ENCODE data around the gene TRAM2.

Gene TRAM2

DNA sequence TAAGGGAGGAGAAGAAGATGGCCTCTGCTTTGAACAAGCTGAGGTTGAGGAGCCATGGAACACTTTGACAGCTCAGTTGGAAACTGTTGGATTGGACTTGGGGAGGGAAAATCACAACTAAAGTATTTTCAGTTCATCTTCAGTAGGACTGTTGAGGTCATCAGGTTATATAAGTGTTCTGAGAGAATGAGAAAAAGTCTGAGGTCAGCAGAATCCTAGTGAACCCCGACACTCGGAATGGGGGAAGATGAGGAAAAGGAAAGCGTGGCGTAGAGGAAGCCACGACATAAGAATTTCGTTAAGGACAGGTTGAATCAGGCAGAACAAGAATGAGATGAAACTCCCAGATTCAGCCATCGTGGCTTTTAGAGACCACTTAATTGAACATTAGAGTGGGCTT, 4.0 kb upstream of the TRAM2 start:
- DNase-seq (ENCODE audit: low spot score) = no peak
- TF ChIP-seq, protein P1, sequence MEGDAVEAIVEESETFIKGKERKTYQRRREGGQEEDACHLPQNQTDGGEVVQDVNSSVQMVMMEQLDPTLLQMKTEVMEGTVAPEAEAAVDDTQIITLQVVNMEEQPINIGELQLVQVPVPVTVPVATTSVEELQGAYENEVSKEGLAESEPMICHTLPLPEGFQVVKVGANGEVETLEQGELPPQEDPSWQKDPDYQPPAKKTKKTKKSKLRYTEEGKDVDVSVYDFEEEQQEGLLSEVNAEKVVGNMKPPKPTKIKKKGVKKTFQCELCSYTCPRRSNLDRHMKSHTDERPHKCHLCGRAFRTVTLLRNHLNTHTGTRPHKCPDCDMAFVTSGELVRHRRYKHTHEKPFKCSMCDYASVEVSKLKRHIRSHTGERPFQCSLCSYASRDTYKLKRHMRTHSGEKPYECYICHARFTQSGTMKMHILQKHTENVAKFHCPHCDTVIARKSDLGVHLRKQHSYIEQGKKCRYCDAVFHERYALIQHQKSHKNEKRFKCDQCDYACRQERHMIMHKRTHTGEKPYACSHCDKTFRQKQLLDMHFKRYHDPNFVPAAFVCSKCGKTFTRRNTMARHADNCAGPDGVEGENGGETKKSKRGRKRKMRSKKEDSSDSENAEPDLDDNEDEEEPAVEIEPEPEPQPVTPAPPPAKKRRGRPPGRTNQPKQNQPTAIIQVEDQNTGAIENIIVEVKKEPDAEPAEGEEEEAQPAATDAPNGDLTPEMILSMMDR (IDR thresholded peaks at IDR 0.05; ENCODE audit: extremely low read depth, missing control alignments) = no peak

DNA sequence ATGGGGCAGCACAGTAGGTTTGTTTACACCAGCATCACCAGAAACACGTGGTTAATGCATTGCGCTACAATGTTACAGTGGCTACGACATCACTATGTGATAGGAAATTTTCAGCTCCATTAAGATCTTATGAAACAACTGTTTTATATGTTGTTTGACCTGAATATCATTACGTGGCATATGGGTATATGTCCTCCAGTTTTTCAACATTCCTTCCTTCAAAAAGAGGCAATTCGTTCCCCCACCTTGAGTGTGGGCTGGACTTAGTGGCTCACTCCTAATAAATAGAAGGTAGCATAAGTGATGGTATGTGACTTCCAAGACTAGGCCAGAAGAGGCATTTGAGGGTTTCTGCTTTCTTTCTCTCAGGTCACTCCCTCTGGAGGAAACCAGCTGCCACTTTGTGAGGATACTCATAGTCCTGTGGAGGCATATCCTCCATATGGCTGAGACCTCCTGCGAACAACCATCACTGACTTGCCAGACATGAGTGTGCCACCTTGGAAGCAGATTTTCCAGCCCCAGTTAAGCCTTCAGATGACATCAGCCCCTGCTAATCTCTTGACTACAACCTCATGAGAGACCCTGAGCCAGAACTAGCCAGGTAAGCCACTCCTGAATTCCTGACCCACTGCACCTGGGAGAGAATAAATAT, 2.3 kb upstream of the TRAM2 start:
- TF ChIP-seq, protein P1 (IDR thresholded peaks at IDR 0.05; ENCODE audit: extremely low read depth, missing control alignments) = no peak
- no peak for DNase-seq (ENCODE audit: low spot score)

DNA sequence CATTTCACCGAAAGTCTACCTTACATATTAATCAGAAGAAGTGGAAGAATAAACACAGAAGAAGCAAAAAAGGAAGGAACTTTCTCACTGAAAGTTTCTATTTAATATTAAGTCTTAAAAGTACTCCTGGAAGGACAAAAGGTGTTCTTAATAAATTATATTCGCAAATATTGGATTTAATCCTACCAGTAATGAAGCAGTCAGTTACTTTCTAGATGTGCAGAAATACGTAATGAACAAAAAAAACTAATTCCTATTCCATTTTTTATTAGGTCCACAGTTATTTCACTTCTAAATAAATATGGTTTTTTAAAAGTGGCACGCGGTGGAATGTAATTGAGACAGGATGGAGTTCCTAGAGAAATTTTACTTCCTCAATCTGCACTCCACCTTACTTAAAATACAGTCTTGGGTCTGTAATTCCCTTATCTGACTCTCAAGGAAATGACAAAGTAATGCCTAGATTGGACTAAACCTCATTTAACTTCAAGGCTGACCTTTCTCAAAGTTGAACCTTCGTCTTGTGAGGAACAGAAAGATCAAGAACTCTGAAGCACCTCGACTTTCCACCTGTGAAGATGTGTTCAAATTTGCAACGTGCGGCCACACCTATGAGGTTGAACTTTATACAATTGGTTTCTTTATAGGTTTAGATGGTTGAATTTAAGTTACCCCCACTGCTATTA, 1.1 kb upstream of the TRAM2 start:
- DNase-seq (ENCODE audit: low spot score) = no peak
- TF ChIP-seq, protein P1 (IDR thresholded peaks at IDR 0.05; ENCODE audit: extremely low read depth, missing control alignments) = no peak

DNA sequence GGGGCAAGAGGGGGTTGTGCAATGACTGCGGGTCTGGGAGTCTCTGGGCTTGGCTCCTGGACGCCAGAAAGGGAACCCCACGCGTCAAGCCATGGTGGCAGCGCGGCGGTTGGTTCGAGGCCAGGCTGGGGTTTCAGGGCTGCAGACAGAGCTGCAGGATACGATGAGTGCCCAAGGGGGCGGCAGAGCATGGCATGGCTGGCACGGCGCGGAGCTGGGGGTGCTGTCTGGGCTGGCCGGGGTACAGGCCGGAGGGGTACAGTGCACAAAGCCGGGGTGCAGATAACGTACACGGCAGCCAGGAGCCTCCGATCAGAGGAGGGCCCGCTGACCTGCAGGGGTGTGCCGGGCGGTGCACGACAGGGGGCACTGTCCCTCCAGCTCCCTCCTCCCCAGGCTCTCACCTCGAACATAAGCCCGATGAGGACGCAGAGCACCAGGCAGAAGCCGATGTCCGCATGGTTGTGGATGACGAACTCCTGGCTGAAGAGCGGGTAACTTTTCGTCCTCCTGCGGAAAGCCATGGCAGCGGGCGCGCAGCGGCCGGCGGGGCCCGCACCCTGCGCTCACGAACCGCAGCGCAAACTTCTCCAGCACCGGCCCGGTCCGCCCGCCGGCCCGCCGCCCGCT, 353 bp downstream of the TRAM2 start:
- peak; percentile 82 for DNase-seq (ENCODE audit: low spot score)
- TF ChIP-seq, protein P1 (IDR thresholded peaks at IDR 0.05; ENCODE audit: extremely low read depth, missing control alignments) = peak; percentile 54

DNA sequence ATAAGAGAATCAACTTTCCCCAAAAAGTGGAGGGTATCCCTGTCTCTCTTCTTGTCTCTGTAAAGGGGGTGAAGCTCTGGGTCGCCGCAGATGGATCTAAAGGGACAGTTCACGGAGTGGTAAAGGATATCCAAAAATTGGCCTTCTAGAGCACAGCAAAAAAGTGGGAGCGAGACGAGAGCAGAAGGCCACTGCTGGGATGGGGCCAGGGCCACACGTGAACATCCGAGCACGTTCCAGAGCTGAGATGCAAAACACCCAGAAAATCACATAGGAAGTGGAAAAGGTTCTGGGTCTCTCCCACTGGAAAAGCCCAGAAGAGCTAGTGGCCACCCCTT, 837 bp downstream of the TRAM2 start:
- TF ChIP-seq, protein P1 (IDR thresholded peaks at IDR 0.05; ENCODE audit: extremely low read depth, missing control alignments) = no peak
- DNase-seq (ENCODE audit: low spot score) = no peak

DNA sequence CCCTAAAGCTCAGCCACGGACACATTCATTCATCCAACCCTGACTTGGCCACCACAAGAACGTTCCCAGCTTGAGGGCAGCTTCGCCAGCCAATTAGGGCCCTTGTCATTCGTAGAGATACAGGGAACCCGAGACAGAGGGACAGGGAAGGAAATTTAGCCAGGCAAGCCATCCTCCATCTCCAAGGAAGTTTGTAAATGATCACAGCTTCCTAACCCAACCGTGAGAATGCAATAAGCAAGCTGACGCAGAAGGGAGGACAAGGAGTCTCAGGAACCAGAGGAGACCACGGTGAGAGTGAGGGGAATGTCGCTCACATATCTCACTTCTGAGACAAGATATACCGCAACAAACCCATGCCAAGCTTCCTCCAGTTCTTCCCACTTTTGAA, 1.4 kb downstream of the TRAM2 start:
- TF ChIP-seq, protein P1 (IDR thresholded peaks at IDR 0.05; ENCODE audit: extremely low read depth, missing control alignments) = no peak
- no peak for DNase-seq (ENCODE audit: low spot score)

Data from GM20000 (cell line).